NCI-H2029 (cell line): Measurements from ENCODE around the gene MTNR1B.

Source experiments
- DNase-seq: peaks from one replicate; lab custom pipeline; 2025; lab: John Stamatoyannopoulos, UW

Gene MTNR1B

DNA sequence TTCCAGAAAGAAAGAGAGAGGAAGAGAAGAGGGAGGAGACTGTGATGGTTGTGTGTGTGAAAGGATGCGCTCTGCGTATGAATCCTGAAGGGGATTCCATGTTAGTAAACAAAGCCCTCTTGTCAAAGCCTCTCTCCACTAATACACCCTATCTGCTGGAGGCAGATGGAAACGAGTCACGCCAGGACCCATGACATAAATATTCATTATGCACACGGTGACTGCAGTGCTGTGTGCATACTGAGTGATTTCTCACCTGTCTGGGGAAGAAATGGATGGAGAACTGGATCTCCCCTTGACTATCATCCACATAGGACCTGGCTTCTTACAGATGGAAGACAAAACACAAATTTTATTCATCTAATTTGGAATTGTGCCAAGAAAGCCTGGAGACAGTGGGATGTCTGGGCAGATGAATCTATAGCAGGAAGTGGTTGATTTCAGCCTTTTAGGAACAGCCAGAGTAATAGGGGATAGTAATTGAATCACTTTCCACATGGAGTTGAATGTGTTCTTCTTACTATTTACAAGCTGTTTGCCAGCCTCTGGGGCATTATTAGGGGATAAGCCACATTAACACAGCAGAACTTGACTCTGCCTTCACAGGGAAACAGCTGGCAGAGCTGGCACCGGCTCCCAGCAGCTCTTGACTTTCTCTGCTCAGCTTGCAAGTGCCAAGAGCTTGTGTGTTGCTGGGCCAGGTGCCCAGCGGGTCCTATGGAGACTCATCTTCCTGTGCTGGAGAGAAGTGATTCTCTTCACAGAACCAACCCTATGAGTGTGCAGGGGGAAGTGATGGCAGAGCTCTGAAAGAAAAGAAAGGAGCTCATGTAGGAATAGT is 9.0 kb downstream of the MTNR1B start:
- DNase-seq, result peak; percentile 95

- DNase-seq, result no peak
Measured at GRCh38 chr11:92979176-92979575, 9.7 kb downstream of the MTNR1B start.

DNA sequence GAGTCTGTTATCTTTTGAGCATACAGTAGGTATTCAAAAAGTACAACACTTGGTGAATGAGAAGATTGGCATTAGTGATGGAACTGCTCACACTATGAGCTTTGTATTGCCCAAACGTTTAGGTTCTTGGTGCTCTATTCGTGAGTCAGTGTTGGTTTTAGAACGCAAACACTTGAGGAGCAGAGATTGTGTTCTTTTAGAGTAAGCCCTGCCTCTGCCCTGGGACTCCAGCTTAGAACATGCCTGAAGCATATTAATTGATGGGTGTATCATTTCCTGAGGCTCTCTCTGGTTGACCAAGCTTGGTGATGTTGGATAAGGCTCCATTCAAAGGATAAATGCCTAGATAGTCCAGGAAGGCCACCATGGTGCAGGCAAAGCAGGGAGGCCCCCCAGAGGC is 10.9 kb downstream of the MTNR1B start:
- DNase-seq, result no peak

GRCh38 chr11:92981508-92982043 is 12.1 kb downstream of the MTNR1B start:
- no peak for DNase-seq

DNA sequence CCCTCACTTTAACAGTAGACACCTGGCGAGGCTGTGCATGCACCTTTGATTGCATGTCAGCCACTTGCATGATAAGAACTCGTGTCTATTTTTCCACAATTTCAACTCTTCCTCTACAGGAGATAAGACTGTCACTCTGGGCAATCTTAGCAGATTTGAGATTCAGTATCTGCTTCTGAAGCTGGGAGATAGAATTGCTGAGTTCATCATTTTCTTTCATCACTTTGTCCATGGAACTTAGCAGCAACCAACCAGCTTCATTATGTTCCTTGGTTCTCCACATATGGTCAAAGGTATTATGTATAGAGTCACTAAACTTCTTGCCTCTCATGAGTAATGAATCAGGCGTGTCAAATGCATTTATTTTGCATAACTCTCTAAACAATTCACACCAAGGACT is 17.1 kb downstream of the MTNR1B start:
- no peak for DNase-seq

DNA sequence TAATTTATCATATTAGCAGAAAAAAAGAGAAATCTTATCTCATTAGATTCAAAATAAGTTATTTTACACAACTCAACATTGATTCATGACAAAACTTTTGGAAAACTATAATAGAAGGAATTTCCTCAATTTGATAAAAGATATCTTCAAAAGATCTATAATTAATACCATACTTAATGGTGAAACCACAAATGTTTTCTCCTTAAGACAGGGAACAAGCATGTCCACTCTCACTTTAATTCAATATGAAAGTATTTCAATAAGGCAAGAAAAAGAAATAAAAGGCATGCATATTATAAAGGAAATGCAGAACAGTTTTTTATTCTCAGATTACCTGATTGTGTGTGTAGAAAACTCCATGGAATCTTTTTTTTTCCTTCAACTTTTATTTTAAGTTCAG is 23.6 kb downstream of the MTNR1B start:
- no peak for DNase-seq

GRCh38 chr11:93000511-93001476 is 31.3 kb downstream of the MTNR1B start:
- no peak for DNase-seq

- DNase-seq, result no peak
Measured at GRCh38 chr11:93001806-93002205, 32.4 kb downstream of the MTNR1B start.

- DNase-seq, result no peak
Measured at GRCh38 chr11:93002380-93002779, 32.9 kb downstream of the MTNR1B start.

- peak; percentile 48 for DNase-seq
Measured at GRCh38 chr11:93005239-93005638, 35.8 kb downstream of the MTNR1B start.

DNA sequence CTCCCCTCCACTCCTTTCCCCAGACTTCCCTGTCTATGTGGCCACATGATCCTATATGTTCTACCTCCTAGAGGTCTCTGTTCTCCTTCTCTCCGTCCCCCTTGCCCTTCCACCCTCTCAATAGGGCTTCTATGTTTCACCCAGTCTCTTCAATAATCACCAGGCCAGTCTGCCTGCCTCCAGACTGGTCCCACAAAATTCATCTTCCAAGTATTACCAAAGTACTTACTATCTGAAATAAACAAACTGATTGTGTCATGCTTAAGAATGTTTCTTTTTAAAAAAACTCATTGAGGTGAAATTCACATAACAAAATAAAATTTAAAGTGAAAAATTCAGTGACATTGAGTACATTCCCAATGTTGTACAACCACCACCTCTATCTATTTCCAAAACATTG is 44.2 kb downstream of the MTNR1B start:
- DNase-seq, result no peak

- no peak for DNase-seq
Measured at GRCh38 chr11:93016595-93016994, 47.1 kb downstream of the MTNR1B start.

DNA sequence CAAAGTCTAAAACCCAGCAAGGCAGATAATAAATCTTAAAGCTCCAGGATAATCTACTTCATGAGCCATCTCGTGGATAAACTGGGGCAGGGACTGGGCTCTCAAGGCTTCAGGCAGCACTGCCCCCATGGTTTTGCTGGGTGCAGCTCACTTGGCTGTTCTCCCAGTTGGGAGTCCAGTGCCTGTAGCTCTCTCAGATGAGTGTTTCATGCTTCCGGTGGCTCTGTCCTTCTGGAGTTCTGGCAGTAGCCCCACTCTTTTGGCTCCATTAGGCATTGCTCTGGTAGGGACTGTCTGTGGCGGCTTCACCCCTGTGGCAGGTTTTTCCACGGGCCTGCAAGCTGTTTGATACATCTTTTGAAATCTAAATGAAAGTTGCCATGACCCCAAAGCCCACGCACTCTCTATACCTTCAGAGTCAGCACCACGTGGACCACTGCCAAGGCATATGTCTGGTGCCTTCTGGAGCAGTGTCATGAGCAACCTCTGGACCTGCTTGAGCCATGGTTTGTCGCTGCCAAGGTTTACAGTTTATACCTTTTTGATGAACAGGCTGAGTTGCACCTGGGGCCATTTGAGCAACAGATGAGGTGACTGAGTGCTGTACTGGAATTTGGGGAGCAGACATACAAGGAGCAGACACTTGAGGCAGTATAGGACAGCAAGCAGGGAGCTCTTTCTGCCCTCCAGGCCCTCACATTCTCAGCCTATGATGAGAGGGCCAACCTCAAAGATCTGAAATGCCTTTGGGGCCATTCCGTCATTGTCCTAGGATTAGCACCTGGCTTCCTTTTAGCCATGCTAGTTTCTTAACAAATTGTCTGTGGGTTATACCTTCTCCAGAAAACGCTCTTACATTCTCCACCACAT is 48.6 kb downstream of the MTNR1B start:
- no peak for DNase-seq

DNA sequence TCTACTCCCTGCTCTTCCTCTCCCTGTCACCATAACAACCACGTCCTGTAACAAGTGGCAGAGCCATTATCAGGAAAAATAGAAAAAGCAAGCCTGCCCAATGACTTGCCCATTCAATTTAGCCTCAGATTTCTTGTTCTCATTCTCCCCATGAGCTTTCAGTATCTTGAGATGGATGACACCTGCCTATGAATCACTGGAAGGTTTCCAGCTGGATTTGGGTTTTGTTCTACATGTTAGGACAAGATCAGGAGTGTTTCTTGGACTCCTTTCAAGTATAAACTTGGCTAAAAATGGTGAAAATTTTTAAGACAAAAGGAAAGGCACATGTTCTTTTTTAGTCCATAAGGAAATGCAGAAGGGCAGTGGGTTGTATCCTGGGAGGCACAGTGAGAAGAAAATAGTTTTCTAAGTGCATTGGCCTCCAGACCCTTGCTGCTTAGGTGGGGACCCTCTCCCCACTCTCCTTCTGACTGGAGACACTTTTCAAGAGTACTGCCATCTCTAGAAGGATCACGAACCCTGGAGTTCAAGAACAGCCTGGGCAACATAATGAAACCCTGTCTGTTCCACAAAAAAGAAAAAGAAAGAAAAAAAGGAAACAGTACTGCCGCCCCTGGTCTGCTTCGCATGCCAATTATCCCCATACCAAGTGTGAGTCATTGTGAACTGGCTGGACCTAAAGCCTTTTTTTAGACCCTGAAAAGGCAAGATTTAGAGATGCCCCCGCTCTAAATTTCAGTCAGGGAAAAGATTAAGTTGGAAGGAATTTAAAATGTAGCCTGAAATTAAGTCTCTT is 51.0 kb downstream of the MTNR1B start:
- no peak for DNase-seq

GRCh38 chr11:93024369-93024768 is 54.9 kb downstream of the MTNR1B start:
- no peak for DNase-seq

DNA sequence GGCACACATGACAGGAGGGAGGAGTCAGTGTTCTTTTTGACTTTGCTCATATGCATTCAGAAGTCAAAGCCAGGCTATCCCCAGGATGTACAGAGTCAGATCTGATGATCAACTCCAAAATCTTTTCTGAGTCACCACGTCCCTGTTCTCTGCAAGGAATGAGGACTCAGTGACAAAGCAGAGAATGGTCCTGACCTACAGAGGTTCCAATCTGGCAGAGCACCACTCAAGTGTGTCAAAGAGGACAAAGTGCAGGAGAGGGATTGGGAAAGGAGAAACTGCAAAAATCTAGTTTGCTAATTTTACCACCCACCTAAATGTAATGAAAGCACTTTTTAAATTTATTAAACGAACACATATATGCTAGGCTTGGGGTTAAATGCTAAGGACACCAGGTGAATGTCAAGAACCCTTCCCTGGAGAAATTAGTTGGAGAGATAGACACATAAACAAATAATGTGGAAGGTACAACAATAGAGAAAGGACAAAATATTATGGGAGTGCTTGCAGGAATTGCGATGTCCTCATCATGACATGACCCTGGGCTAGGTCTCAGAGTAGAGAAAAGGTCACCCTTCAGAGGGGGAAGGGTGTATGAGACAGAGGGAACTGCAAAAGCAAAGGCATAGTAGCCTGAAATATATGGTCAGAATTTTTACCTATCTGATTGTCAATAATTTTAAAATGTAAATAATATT is 56.3 kb downstream of the MTNR1B start:
- no peak for DNase-seq

DNA sequence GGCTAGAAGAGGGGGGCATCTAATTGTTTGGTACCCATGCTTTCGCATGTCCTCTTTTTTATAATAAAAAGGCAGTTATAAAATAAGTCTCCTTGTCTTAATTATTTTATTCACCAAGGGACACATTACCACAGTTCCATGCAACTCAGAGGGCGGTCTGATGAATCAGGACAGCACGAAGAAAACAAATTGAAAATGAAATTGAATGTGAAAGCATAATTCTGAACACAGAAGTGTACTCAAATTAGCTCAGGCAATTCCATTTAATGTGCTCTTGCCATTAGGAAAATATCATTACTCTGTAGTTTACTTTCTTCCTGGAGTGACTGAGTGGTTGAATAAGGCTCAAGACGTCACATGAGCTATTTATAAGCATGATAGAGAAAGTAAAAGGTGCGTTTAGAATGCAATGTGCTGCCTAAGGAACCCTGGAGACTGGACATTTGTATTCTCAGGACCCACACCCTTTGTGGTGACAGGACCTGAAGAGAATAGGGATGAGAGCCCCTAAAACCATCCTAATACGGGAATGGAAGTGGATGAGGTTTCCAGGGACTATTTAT is 59.6 kb downstream of the MTNR1B start:
- no peak for DNase-seq

DNA sequence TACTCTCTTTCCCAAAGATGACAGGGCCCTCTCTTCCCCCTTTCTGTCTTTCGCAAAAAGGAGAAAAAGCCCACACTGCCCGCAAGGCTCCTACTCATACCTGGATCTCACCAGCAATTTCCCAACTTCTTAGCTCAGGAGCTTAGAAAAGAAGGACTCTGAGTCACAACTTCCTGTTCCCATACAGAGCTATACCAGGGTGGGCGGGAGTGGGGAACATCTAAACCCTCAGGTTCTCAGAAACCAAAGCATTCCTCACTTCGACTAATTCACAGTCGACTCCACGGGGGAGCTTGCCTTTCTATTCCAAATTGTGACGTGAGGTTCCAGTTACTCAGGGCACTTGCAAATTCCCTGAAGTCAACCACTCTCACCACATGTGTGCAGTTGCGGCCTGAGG is 61.9 kb downstream of the MTNR1B start:
- no peak for DNase-seq
